Putamen (tissue), 1 donor: ENCODE results near the gene SPECC1.
A peak's percentile ranks its signal among the peaks of the same experiment; 100 is the strongest.
"Not testable (repeated sequence)": the region's sequence is repeated elsewhere in the genome, so short reads cannot be mapped to it uniquely, and the experiment has no call there.

Experiments
- DNase-seq: peaks from one replicate; pipeline ENCODE4 v3.0.0-alpha.2; 2016; ENCODE audit warnings: low spot score

SPECC1 gene

GRCh38 chr17:20010936-20011335, 1.8 kb downstream of the SPECC1 start:
- peak; percentile 16 for DNase-seq

- DNase-seq = no peak
Observed at GRCh38 chr17:20012017-20012536, 2.9 kb downstream of the SPECC1 start.

- DNase-seq = not testable (repeated sequence)
Observed at GRCh38 chr17:20016475-20016992, 7.4 kb downstream of the SPECC1 start.

- no peak for DNase-seq
Observed at GRCh38 chr17:20022701-20023100, 13.5 kb downstream of the SPECC1 start.

- DNase-seq = no peak
Observed at GRCh38 chr17:20026960-20027359, 17.8 kb downstream of the SPECC1 start.

- DNase-seq = no peak
Observed at GRCh38 chr17:20028443-20028842, 19.3 kb downstream of the SPECC1 start.

GRCh38 chr17:20032636-20033035, 23.5 kb downstream of the SPECC1 start:
- DNase-seq = no peak

GRCh38 chr17:20033415-20033814, 24.3 kb downstream of the SPECC1 start:
- no peak for DNase-seq

GRCh38 chr17:20035501-20035900, 26.3 kb downstream of the SPECC1 start:
- no peak for DNase-seq

GRCh38 chr17:20037286-20037685, 28.1 kb downstream of the SPECC1 start:
- DNase-seq = not testable (repeated sequence)

GRCh38 chr17:20039037-20039436, 29.9 kb downstream of the SPECC1 start:
- no peak for DNase-seq

- DNase-seq = no peak
Observed at GRCh38 chr17:20040216-20040615, 31.1 kb downstream of the SPECC1 start.

- no peak for DNase-seq
Observed at GRCh38 chr17:20043021-20043420, 33.9 kb downstream of the SPECC1 start.

- DNase-seq = no peak
Observed at GRCh38 chr17:20045476-20045875, 36.3 kb downstream of the SPECC1 start.

- DNase-seq = no peak
Observed at GRCh38 chr17:20046629-20047028, 37.5 kb downstream of the SPECC1 start.

GRCh38 chr17:20051624-20052023, 42.5 kb downstream of the SPECC1 start:
- no peak for DNase-seq

GRCh38 chr17:20053361-20053964, 44.3 kb downstream of the SPECC1 start:
- no peak for DNase-seq

GRCh38 chr17:20059728-20060188, 50.6 kb downstream of the SPECC1 start:
- DNase-seq = no peak

- peak; percentile 74 for DNase-seq
Observed at GRCh38 chr17:20063665-20064648, 54.8 kb downstream of the SPECC1 start.

GRCh38 chr17:20066253-20066652, 57.1 kb downstream of the SPECC1 start:
- DNase-seq = no peak

- DNase-seq = no peak
Observed at GRCh38 chr17:20067711-20068110, 58.6 kb downstream of the SPECC1 start.

GRCh38 chr17:20068445-20068844, 59.3 kb downstream of the SPECC1 start:
- no peak for DNase-seq
